GM23338 (cell line): Measurements from ENCODE around the gene ZSCAN5C. TPM values are rescaled to one million over a fixed set of nuclear protein-coding genes. Genes with fewer than 3 reads are reported as not detected.

Experiments used
- ATAC-seq: fragments of 200-7000 bp; cut with Tn5 transposase; 3 replicates; pipeline ENCODE4 v1.9.1; 2020
- DNase-seq: peaks from one replicate; pipeline ENCODE4 v3.0.0-alpha.2; 2015; ENCODE audit warnings: low spot score
- H2AFZ ChIP-seq: fragments of 200-600 bp; sonication (generic); 2 replicates; pipeline ENCODE4 v1.8.0; 2016; ENCODE audit warnings: antibody characterized with exemption, mild to moderate bottlenecking, moderate library complexity
- H3F3A ChIP-seq: fragments of 200-600 bp; sonication (generic); replicated peaks from 2 replicates; pipeline ENCODE4 v1.8.0; 2017; ENCODE audit warnings: antibody characterized with exemption, mixed run types, low read depth
- H3K27ac ChIP-seq: fragments of 200-600 bp; sonication (generic); 2 replicates; pipeline ENCODE4 v1.6.1; 2016; ENCODE audit warnings: low read depth
- H3K27me3 ChIP-seq: fragments of 200-600 bp; sonication (generic); 2 replicates; pipeline ENCODE4 v1.8.0; 2016; ENCODE audit warnings: mild to moderate bottlenecking, mixed run types, moderate library complexity; ENCODE audit not compliant: insufficient read depth
- H3K36me3 ChIP-seq: fragments of 200-600 bp; sonication (generic); 2 replicates; pipeline ENCODE4 v1.8.0; 2016; ENCODE audit warnings: mild to moderate bottlenecking; ENCODE audit not compliant: insufficient read depth
- H3K4me1 ChIP-seq: fragments of 200-600 bp; sonication (generic); 2 replicates; pipeline ENCODE4 v1.8.0; 2016; ENCODE audit warnings: mild to moderate bottlenecking, moderate library complexity; ENCODE audit not compliant: insufficient read depth
- H3K4me2 ChIP-seq: fragments of 200-600 bp; sonication (generic); 2 replicates; pipeline ENCODE4 v1.7.1; 2017; ENCODE audit warnings: mixed run types
- H3K4me3 ChIP-seq: fragments of 200-600 bp; sonication (generic); 2 replicates; pipeline ENCODE4 v1.6.1; 2016; ENCODE audit warnings: mixed run types
- H3K79me2 ChIP-seq: fragments of 200-600 bp; sonication (generic); replicated peaks from 2 replicates; pipeline ENCODE4 v1.8.0; 2017; ENCODE audit warnings: mild to moderate bottlenecking; ENCODE audit not compliant: insufficient read depth
- H3K9me2 ChIP-seq: fragments of 200-600 bp; sonication (generic); 2 replicates; pipeline ENCODE4 v1.8.0; 2017; ENCODE audit not compliant: insufficient read depth
- H4K20me1 ChIP-seq: fragments of 200-600 bp; sonication (generic); replicated peaks from 2 replicates; pipeline ENCODE4 v1.8.0; 2017; ENCODE audit warnings: mild to moderate bottlenecking; ENCODE audit not compliant: insufficient read depth
- H3K27ac Mint-ChIP-seq: 2 replicates; pipeline ENCODE4 v1.8.0; 2020; ENCODE audit warnings: inconsistent platforms, mild to moderate bottlenecking, moderate library complexity, mixed read lengths
- H3K27me3 Mint-ChIP-seq: 3 replicates; pipeline ENCODE4 v1.8.0; 2022; ENCODE audit warnings: low read depth, mild to moderate bottlenecking, moderate library complexity, mixed read lengths, inconsistent platforms; ENCODE audit not compliant: insufficient read depth, poor library complexity
- H3K36me3 Mint-ChIP-seq: 3 replicates; pipeline ENCODE4 v1.8.0; 2021; ENCODE audit warnings: low read depth, mild to moderate bottlenecking, inconsistent platforms, moderate library complexity, mixed read lengths
- H3K4me1 Mint-ChIP-seq: 3 replicates; pipeline ENCODE4 v1.8.0; 2020; ENCODE audit warnings: mild to moderate bottlenecking, inconsistent platforms, mixed read lengths
- H3K4me3 Mint-ChIP-seq: 3 replicates; pipeline ENCODE4 v1.8.0; 2021; ENCODE audit warnings: moderate library complexity, mild to moderate bottlenecking, inconsistent platforms, mixed read lengths
- H3K9me3 Mint-ChIP-seq: 3 replicates; pipeline ENCODE4 v1.8.0; 2020; ENCODE audit warnings: moderate library complexity, mild to moderate bottlenecking, inconsistent platforms, mixed read lengths
- CREB1 ChIP-seq: fragments of 250-450 bp; sonication (Bioruptor Pico); IDR thresholded peaks from 2 replicates; pipeline ENCODE4 v1.5.0; 2020; ENCODE audit warnings: low read depth, mild to moderate bottlenecking, moderate library complexity
- CTCF ChIP-seq, 2 experiments: fragments of 200-600 bp in 1 of 2; sonication (generic) in 1 of 2; conservative IDR thresholded peaks; 2 replicates each; pipeline versions ENCODE4 v1.5.1 to v1.6.1; 2016 to 2017; ENCODE audit warnings: antibody characterized with exemption in 2 of 2, low read depth in 2 of 2, mild to moderate bottlenecking in 2 of 2, moderate library complexity in 1 of 2
- ETS1 ChIP-seq: IDR thresholded peaks from 2 replicates; pipeline ENCODE4 v1.6.1; 2016; ENCODE audit warnings: antibody characterized with exemption
- EZH2 ChIP-seq: fragments of 200-600 bp; sonication (generic); IDR thresholded peaks from one replicate; pipeline ENCODE4 v1.8.0; 2017; ENCODE audit warnings: antibody characterized with exemption, mild to moderate bottlenecking, low read depth; ENCODE audit not compliant: unreplicated experiment
- EZH2phosphoT487 ChIP-seq: fragments of 200-600 bp; sonication (generic); IDR thresholded peaks from one replicate; pipeline ENCODE4 v1.8.1; 2018; ENCODE audit warnings: antibody characterized with exemption; ENCODE audit not compliant: unreplicated experiment
- JUNB ChIP-seq: IDR thresholded peaks from one replicate; pipeline ENCODE4 v1.6.1; 2016; ENCODE audit warnings: antibody characterized with exemption; ENCODE audit not compliant: unreplicated experiment
- NANOG ChIP-seq: IDR thresholded peaks from 2 replicates; pipeline ENCODE4 v1.6.1; 2016; ENCODE audit warnings: antibody characterized with exemption, borderline replicate concordance
- POLR2AphosphoS5 ChIP-seq: IDR thresholded peaks from 2 replicates; pipeline ENCODE4 v1.6.1; 2016; ENCODE audit warnings: antibody characterized with exemption, low read depth
- REST ChIP-seq: IDR thresholded peaks from one replicate; pipeline ENCODE4 v1.6.1; 2018; ENCODE audit warnings: antibody characterized with exemption; ENCODE audit not compliant: unreplicated experiment
- STAT1 ChIP-seq: IDR thresholded peaks from one replicate; pipeline ENCODE4 v1.6.1; 2016; ENCODE audit warnings: antibody characterized with exemption; ENCODE audit not compliant: unreplicated experiment
- ZNF114 ChIP-seq: fragments of 250-450 bp; sonication (Bioruptor Pico); IDR thresholded peaks from 2 replicates; pipeline ENCODE4 v1.5.0; 2020; ENCODE audit warnings: mild to moderate bottlenecking, moderate library complexity
- ZNF331 ChIP-seq: fragments of 250-450 bp; sonication (Bioruptor Pico); IDR thresholded peaks from 2 replicates; pipeline ENCODE4 v1.5.0; 2020; ENCODE audit warnings: low read depth, mild to moderate bottlenecking, moderate library complexity
- ZNF462 ChIP-seq: fragments of 250-450 bp; sonication (Bioruptor Pico); IDR thresholded peaks from 2 replicates; pipeline ENCODE4 v1.5.0; 2020; ENCODE audit warnings: mild to moderate bottlenecking, moderate library complexity
- polyA plus RNA-seq: library from polyadenylated mRNA; unstranded; fragments of >200 nt; fragmentation: Nextera tagmentation; extraction: Ambion mirVana; gene quantifications from 2 replicates; pipeline ENCODE4 v1.2.1, GENCODE V29; 2016
- total RNA-seq: library from RNA; depleted of rRNA; stranded (reverse); fragments of >200 nt; shearing (Covaris generic); gene quantifications from 2 replicates; pipeline ENCODE4 v1.2.3, GENCODE V29; 2014

ZSCAN5C gene
- total and polyA plus RNA-seq, 2 experiments from 2014 or later, result not detected

GRCh38 chr19:56209091-56209490 is 7.0 kb downstream of the ZSCAN5C start:
- no peak overlapping the region for H2AFZ ChIP-seq
- H3K4me1 ChIP-seq, result no peaks in the 10 kb centered on the region
- no peak for ATAC-seq
- H4K20me1 ChIP-seq, result no peaks in the 10 kb centered on the region
- no peaks in the 10 kb centered on the region for H3K9me2 ChIP-seq
- H3K4me3 ChIP-seq, result no peak overlapping the region
- no peak for DNase-seq
- H3K36me3 Mint-ChIP-seq, result no peaks in the 10 kb centered on the region
- H3K27me3 ChIP-seq, result no peaks in the 10 kb centered on the region
- H3K27ac ChIP-seq, result no peak overlapping the region
- H3K4me3 Mint-ChIP-seq, result no peak overlapping the region
- H3K27me3 Mint-ChIP-seq, result peaks cover 6% of the 10 kb centered on the region
- no peak overlapping the region for H3K27ac Mint-ChIP-seq
- H3F3A ChIP-seq, result no peaks in the 10 kb centered on the region
- H3K79me2 ChIP-seq, result no peaks in the 10 kb centered on the region
- no peak overlapping the region for H3K4me2 ChIP-seq
- no peaks in the 10 kb centered on the region for H3K36me3 ChIP-seq
- H3K4me1 Mint-ChIP-seq, result no peaks in the 10 kb centered on the region
- TF ChIP-seq STAT1 (no peak), ETS1 (no peak), JUNB (no peak), NANOG (no peak), CREB1 (no peak), POLR2AphosphoS5 (no peak), CTCF (conservative IDR thresholded peaks at IDR 0.05; ENCODE audit: low read depth in 2 of 2) (no peak), ZNF114 (CRISPR knock-in tag) (no peak), EZH2 (no peak), EZH2phosphoT487 (no peak), ZNF462 (CRISPR knock-in tag) (no peak), REST (no peak), ZNF331 (CRISPR knock-in tag) (no peak)
- H3K9me3 Mint-ChIP-seq, result no peaks in the 10 kb centered on the region
